Measurements from ENCODE around the gene PHLDB3.

The PHLDB3 gene

DNA sequence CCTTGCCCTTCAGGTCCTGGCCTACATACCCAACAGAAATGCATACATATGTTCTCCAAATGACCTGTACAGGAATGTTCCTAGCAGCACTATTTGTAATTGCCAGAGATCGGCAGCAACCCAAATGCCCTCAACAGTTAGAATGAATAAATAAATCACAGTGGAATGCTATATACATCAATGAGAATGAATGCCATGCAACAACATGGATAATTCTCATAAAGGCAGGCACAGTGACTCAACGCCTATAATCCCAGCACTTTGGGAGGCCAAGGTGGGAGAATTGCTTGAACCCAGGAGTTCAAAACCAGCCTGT, 71.2 kb downstream of the PHLDB3 start:
- Mint-ChIP-seq H3K4me1 (peaks cover 50% of the 10 kb centered on the region), H3K36me3 (peaks cover 6% of the 10 kb centered on the region), H3K27me3 (peaks cover 3% of the 10 kb centered on the region), H3K4me3 (no peak overlapping the region), H3K9me3 (peaks cover 5% of the 10 kb centered on the region), H3K27ac (no peak overlapping the region)
- CTCF ChIA-PET = interaction anchor here (1.0 to 6.5 kb wide), 6 partner anchors 9 to 87 kb away, joined by 3 to 84 read pairs (median 5); partner anchors contain the start of gene PHLDB3
- DNase-seq = no peak

DNA sequence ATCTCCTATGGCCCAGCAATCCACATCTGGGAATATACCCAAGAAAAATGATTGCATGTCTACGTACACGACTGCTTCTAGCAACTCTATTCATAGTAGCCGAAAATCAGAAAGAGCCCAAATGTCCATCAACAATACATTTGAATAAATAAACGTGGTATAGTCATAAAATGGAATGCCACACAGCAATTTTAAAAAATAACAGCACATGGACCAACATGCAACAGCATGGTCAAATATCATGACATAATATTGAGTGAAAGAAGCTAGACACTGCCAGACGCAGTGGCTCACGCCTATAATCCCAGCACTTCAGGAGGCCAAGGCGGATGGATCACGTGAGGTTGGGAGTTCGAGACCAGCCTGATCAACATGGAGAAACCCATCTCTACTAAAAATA, 73.6 kb downstream of the PHLDB3 start:
- CTCF ChIA-PET = interaction anchor here (5.2 to 6.5 kb wide), 2 partner anchors 16 to 89 kb away, joined by 40 to 84 read pairs; no protein-coding TSS in a partner anchor
- peaks cover 9% of the 10 kb centered on the region for H3K27me3 Mint-ChIP-seq
- peaks cover 2% of the 10 kb centered on the region for H3K36me3 Mint-ChIP-seq
- peaks cover 2% of the 10 kb centered on the region for H3K9me3 Mint-ChIP-seq
- no peak overlapping the region for H3K4me3 Mint-ChIP-seq
- DNase-seq = no peak
- peak overlapping the region; percentile 39 for H3K27ac Mint-ChIP-seq
- peaks cover 33% of the 10 kb centered on the region for H3K4me1 Mint-ChIP-seq

DNA sequence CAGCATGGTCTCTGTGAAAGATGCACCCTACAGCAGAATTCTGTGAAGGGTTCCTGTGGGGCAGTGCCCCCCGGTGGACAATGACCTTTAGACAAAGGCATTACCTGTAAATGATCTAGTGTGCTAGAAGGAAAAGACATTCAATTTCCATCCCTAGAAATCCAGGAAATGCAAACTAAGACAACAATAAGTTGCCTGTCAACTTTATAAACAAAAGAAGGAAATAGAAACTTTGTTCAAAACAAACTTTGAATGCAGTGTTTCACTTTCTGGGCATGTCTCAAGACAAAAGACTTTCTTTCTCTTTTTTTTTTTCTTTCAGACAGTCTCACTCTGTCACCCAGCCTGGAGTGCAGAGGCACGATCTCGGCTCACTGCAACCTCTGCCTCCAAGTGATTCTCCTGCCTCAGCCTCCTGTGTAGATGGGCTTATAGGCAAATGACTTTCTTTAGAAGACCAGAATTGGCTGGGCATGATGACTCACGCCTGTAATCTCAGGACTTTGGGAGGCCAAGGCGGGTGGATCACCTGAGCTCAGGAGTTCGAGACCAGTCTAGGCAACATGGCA, 74.3 kb downstream of the PHLDB3 start:
- Mint-ChIP-seq H3K4me3 (no peak overlapping the region), H3K9me3 (no peaks in the 10 kb centered on the region), H3K4me1 (peaks cover 33% of the 10 kb centered on the region), H3K27ac (peak overlapping the region; percentile 78), H3K36me3 (no peaks in the 10 kb centered on the region), H3K27me3 (peaks cover 6% of the 10 kb centered on the region)
- CTCF ChIA-PET = interaction anchor here (0.7 kb wide), 1 partner anchor 36 kb away, joined by 3 read pairs; no protein-coding TSS in a partner anchor
- peak; percentile 38 for DNase-seq

DNA sequence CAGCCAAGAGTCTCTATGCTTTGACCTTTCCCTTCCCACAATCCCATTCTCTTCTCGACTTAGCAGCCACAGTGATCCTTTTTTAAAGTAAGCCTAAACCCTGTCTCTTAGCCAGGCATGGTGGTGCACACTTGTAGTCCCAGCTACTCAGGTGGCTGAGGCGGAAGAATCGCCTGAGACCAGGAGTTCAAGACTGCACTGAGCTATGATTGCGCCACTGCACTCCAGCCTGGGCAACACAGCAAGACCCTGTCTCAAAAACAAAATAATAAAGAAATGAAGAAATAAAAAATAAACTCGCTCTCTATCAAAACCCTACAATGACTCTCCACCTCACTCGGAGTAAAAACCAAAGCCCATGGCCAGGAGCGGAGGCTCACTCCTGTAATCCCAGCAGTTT, 75.2 kb downstream of the PHLDB3 start:
- H3K36me3 Mint-ChIP-seq = no peaks in the 10 kb centered on the region
- H3K4me3 Mint-ChIP-seq = no peak overlapping the region
- H3K27ac Mint-ChIP-seq = peak overlapping the region; percentile 4

DNA sequence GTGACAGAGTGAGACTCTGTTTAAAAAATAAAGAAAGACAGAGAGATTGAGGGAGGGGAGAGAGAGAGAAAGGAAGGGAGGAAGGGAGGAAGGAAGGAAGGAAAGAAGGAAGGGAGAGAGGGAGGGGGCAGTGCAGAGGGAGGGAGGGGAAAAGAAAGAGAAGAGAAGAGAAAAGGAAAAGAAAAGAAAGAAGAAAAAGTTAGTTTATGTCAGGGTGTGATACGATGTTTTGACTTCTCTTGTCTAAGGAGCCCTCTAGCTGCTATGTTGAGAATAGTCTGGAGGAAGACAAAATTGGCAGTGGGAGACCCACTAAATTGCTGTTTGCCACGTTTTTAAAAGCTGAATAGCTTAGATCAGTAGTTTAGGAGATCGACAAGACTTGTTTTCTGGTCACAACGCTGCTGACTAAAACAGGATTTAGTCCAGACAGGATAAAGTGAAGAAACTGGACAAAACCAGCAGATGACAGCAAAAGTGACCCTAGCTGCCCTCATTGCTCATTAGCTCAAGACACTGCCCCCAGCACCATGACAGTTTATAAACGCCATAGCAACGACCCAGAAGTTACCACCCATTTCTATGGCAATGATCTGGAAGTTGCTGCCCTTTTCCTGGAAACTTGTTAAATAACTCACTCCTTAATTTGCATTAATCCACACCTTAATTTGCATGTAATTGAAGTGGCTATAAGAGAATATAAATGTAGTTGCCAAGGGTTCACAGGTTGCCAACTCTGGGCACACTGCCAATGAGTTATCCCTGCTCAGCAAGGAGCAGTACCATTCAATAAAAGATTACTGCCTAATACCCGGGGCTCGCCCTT, 78.8 kb downstream of the PHLDB3 start:
- Mint-ChIP-seq H3K27ac (no peak overlapping the region), H3K27me3 (peaks cover 14% of the 10 kb centered on the region), H3K36me3 (no peaks in the 10 kb centered on the region), H3K4me3 (no peak overlapping the region), H3K9me3 (no peaks in the 10 kb centered on the region), H3K4me1 (peaks cover 15% of the 10 kb centered on the region)
- DNase-seq = no peak
- CTCF ChIA-PET = interaction anchor here (0.6 to 2.5 kb wide), 6 partner anchors 8 to 94 kb away, joined by 3 to 10 read pairs (median 4); no protein-coding TSS in a partner anchor

More for the DNA sequence above, 75.2 kb downstream of the PHLDB3 start:
- H3K4me1 Mint-ChIP-seq = peaks cover 33% of the 10 kb centered on the region
- H3K27me3 Mint-ChIP-seq = peaks cover 6% of the 10 kb centered on the region
- no peak for DNase-seq
- CTCF ChIA-PET = interaction anchor here (0.7 to 1.2 kb wide), 2 partner anchors 18 to 37 kb away, joined by 3 read pairs; no protein-coding TSS in a partner anchor
- no peaks in the 10 kb centered on the region for H3K9me3 Mint-ChIP-seq

Data from activated naive CD4-positive, alpha-beta T cell treated with anti-CD3 and anti-CD28 coated beads, Interleukin-2, amount 10 ng/mL, durations not matched to agents 7 days and 5 days (primary cell).